ENCODE measurements around the gene PGRMC2. TPM values are rescaled to one million over a fixed set of nuclear protein-coding genes. Genes with fewer than 3 reads are reported as not detected.

PGRMC2 gene
- total RNA-seq, 1 experiment from 2014 or later: 77.6 TPM

DNA sequence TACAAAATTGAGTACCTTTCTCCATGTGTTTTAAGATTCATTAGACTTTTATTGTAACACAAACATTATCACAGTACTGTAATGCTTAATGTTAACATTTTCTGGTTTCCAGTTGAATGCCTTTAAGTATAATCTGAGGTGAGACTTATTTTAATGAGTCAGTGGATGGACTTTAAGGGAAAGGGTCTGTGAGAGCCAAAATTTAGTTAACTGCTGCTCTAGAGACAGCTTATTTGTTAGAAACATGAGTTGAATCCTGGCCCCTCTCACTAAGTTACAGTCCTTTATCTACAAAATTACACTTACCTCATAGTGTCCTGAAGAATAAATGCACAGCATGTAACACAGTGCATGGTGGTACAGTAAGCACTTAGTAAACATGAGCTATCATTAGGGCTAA is 66.0 kb downstream of the PGRMC2 start:
- Mint-ChIP-seq H3K4me3 (no peak overlapping the region), H3K9me3 (no peaks in the 10 kb centered on the region; a peak in 2 of 5 replicates), H3K27ac (no peak overlapping the region), H3K36me3 (ENCODE audit: insufficient read depth in 1 of 3, low read depth in 3 of 3) (no peaks in the 10 kb centered on the region), H3K27me3 (ENCODE audit: low read depth) (no peaks in the 10 kb centered on the region), H3K4me1 (no peaks in the 10 kb centered on the region)
- TF ChIP-seq CTCF (conservative IDR thresholded peaks at IDR 0.05): no peak
- Histone ChIP-seq H3K79me2 (ENCODE audit: insufficient read depth, low read length) (no peaks in the 10 kb centered on the region), H2BK12ac (ENCODE audit: insufficient read length, low read depth, low read length) (no peak overlapping the region), H2BK120ac (ENCODE audit: low read depth, low read length, poor library complexity, severe bottlenecking) (no peak overlapping the region), H3K23ac (ENCODE audit: insufficient read length, low read depth, low read length) (no peak overlapping the region), H3K18ac (ENCODE audit: insufficient read length, low read depth, low read length) (no peak overlapping the region), H3K4me2 (ENCODE audit: insufficient read depth, insufficient read length, low read length) (no peak overlapping the region), H3K23me2 (ENCODE audit: insufficient read length, low read depth, low read length, poor library complexity, severe bottlenecking) (no peaks in the 10 kb centered on the region), H3K79me1 (ENCODE audit: insufficient read depth, low read depth, low read length, poor library complexity, severe bottlenecking) (no peaks in the 10 kb centered on the region), H3K14ac (ENCODE audit: insufficient read depth, low read length) (no peak overlapping the region), H2AFZ (ENCODE audit: low read length) (no peak overlapping the region), H2BK15ac (ENCODE audit: low read depth, low read length) (no peak overlapping the region), H3K27me3 (ENCODE audit: insufficient read depth, low read length) (no peaks in the 10 kb centered on the region), H3K27ac (ENCODE audit: insufficient read length, low read depth, low read length) (no peak overlapping the region), H3K9ac (ENCODE audit: extremely low read depth, insufficient read length, low read length) (no peak overlapping the region), H3K4me1 (ENCODE audit: insufficient read depth, low read length) (no peaks in the 10 kb centered on the region), H3K56ac (ENCODE audit: insufficient read length, low read depth, low read length) (no peak overlapping the region), H4K8ac (replicated peaks; ENCODE audit: insufficient read length, low read depth, low read length) (no peak overlapping the region), H3T11ph (ENCODE audit: low read length) (no peak overlapping the region), H3K4ac (ENCODE audit: low read depth, low read length) (no peak overlapping the region), H4K5ac (ENCODE audit: insufficient read length, low read depth, low read length) (no peak overlapping the region), H2AK5ac (ENCODE audit: insufficient read length, low read length) (no peak overlapping the region), H2BK20ac (ENCODE audit: low read depth, low read length, poor library complexity, severe bottlenecking) (no peak overlapping the region), H3K9me3 (ENCODE audit: control insufficient read depth, low read depth, low read length) (no peaks in the 10 kb centered on the region), H4K91ac (ENCODE audit: insufficient read length, low read depth, low read length) (no peak overlapping the region), H2BK5ac (ENCODE audit: insufficient read length, low read length) (no peak overlapping the region), H4K20me1 (ENCODE audit: control insufficient read depth, insufficient read depth, insufficient read length) (no peaks in the 10 kb centered on the region)
- DNase-seq: no peak
